Activated T-cell treated with anti-CD3 and anti-CD28 coated beads, Interleukin-2, amount 50 U/mL, for 24 hours (primary cell): Measurements from ENCODE around the gene PFKFB2.
A peak's percentile ranks its signal among the peaks of the same experiment; 100 is the strongest.
"Not testable (repeated sequence)": the region's sequence is repeated elsewhere in the genome, so short reads cannot be mapped to it uniquely, and the experiment has no call there.

ENCODE experiments used
- DNase-seq: peaks from one replicate; pipeline ENCODE4 v3.0.0-alpha.2; 2020
- H3K27ac Mint-ChIP-seq: 2 replicates; pipeline ENCODE4 v1.8.0; 2020; ENCODE audit warnings: mild to moderate bottlenecking, mixed read lengths
- H3K27me3 Mint-ChIP-seq: 2 replicates; pipeline ENCODE4 v1.8.0; 2020; ENCODE audit warnings: mixed read lengths
- H3K36me3 Mint-ChIP-seq: 2 replicates; pipeline ENCODE4 v1.8.0; 2020; ENCODE audit warnings: low read depth, mixed read lengths
- H3K4me1 Mint-ChIP-seq: 2 replicates; pipeline ENCODE4 v1.8.0; 2020; ENCODE audit warnings: low read depth, mixed read lengths
- H3K4me3 Mint-ChIP-seq: 2 replicates; pipeline ENCODE4 v1.8.0; 2020; ENCODE audit warnings: mild to moderate bottlenecking, moderate library complexity, mixed read lengths
- H3K9me3 Mint-ChIP-seq: 2 replicates; pipeline ENCODE4 v1.8.0; 2020; ENCODE audit warnings: mixed read lengths

Gene PFKFB2

GRCh38 chr1:207041397-207041796 is 11.7 kb upstream of the PFKFB2 start:
- not testable (repeated sequence) for H3K4me3 Mint-ChIP-seq, H3K27ac Mint-ChIP-seq, DNase-seq, H3K9me3 Mint-ChIP-seq, H3K27me3 Mint-ChIP-seq
- Mint-ChIP-seq H3K4me1 (peaks cover 25% of the 10 kb centered on the region), H3K36me3 (peaks cover 38% of the 10 kb centered on the region)

GRCh38 chr1:207045453-207045852 is 7.6 kb upstream of the PFKFB2 start:
- no peaks in the 10 kb centered on the region for H3K27me3 Mint-ChIP-seq
- no peak overlapping the region for H3K27ac Mint-ChIP-seq
- DNase-seq = no peak
- H3K36me3 Mint-ChIP-seq = peaks cover 79% of the 10 kb centered on the region
- H3K4me1 Mint-ChIP-seq = peaks cover 58% of the 10 kb centered on the region
- no peaks in the 10 kb centered on the region for H3K9me3 Mint-ChIP-seq
- no peak overlapping the region for H3K4me3 Mint-ChIP-seq

GRCh38 chr1:207047505-207047904 is 5.6 kb upstream of the PFKFB2 start:
- H3K27me3 Mint-ChIP-seq = no peaks in the 10 kb centered on the region
- peak overlapping the region; percentile 15 for H3K4me3 Mint-ChIP-seq
- no peak for DNase-seq
- no peak overlapping the region for H3K27ac Mint-ChIP-seq
- peaks cover 81% of the 10 kb centered on the region for H3K36me3 Mint-ChIP-seq
- H3K9me3 Mint-ChIP-seq = no peaks in the 10 kb centered on the region
- peaks cover 72% of the 10 kb centered on the region for H3K4me1 Mint-ChIP-seq

GRCh38 chr1:207048041-207048440 is 5.0 kb upstream of the PFKFB2 start:
- no peaks in the 10 kb centered on the region for H3K27me3 Mint-ChIP-seq
- H3K36me3 Mint-ChIP-seq = peaks cover 80% of the 10 kb centered on the region
- DNase-seq = no peak
- H3K9me3 Mint-ChIP-seq = no peaks in the 10 kb centered on the region
- peak overlapping the region; percentile 25 for H3K4me3 Mint-ChIP-seq
- no peak overlapping the region for H3K27ac Mint-ChIP-seq
- H3K4me1 Mint-ChIP-seq = peaks cover 77% of the 10 kb centered on the region

GRCh38 chr1:207049054-207049453 is 4.0 kb upstream of the PFKFB2 start:
- H3K27me3 Mint-ChIP-seq = no peaks in the 10 kb centered on the region
- H3K4me3 Mint-ChIP-seq = peak overlapping the region; percentile 99
- peaks cover 73% of the 10 kb centered on the region for H3K36me3 Mint-ChIP-seq
- no peak for DNase-seq
- no peaks in the 10 kb centered on the region for H3K9me3 Mint-ChIP-seq
- H3K27ac Mint-ChIP-seq = peak overlapping the region; percentile 15
- H3K4me1 Mint-ChIP-seq = peaks cover 80% of the 10 kb centered on the region

GRCh38 chr1:207049514-207049913 is 3.6 kb upstream of the PFKFB2 start:
- H3K4me1 Mint-ChIP-seq = peaks cover 80% of the 10 kb centered on the region
- DNase-seq = no peak
- peak overlapping the region; percentile 98 for H3K27ac Mint-ChIP-seq
- H3K36me3 Mint-ChIP-seq = peaks cover 69% of the 10 kb centered on the region
- no peaks in the 10 kb centered on the region for H3K9me3 Mint-ChIP-seq
- no peaks in the 10 kb centered on the region for H3K27me3 Mint-ChIP-seq
- H3K4me3 Mint-ChIP-seq = peak overlapping the region; percentile 99

- no peak for DNase-seq
- H3K27ac Mint-ChIP-seq = peak overlapping the region; percentile 98
- no peaks in the 10 kb centered on the region for H3K9me3 Mint-ChIP-seq
- peak overlapping the region; percentile 99 for H3K4me3 Mint-ChIP-seq
- no peaks in the 10 kb centered on the region for H3K27me3 Mint-ChIP-seq
- peaks cover 76% of the 10 kb centered on the region for H3K4me1 Mint-ChIP-seq
- H3K36me3 Mint-ChIP-seq = peaks cover 65% of the 10 kb centered on the region
Observed at GRCh38 chr1:207049974-207050391, 3.1 kb upstream of the PFKFB2 start.

GRCh38 chr1:207050480-207051190 is 2.4 kb upstream of the PFKFB2 start:
- peak overlapping the region; percentile 99 for H3K4me3 Mint-ChIP-seq
- peak; percentile 91 for DNase-seq
- H3K36me3 Mint-ChIP-seq = peaks cover 58% of the 10 kb centered on the region
- H3K27ac Mint-ChIP-seq = peak overlapping the region; percentile 98
- no peaks in the 10 kb centered on the region for H3K9me3 Mint-ChIP-seq
- H3K27me3 Mint-ChIP-seq = no peaks in the 10 kb centered on the region
- peaks cover 70% of the 10 kb centered on the region for H3K4me1 Mint-ChIP-seq

GRCh38 chr1:207051191-207051943 is 1.7 kb upstream of the PFKFB2 start, which contains the start of gene YOD1:
YOD1 (minus strand) TSS chr1:207051208; CDS start chr1:207051030, 178 bp downstream.
- Mint-ChIP-seq H3K9me3 (no peaks in the 10 kb centered on the region), H3K4me1 (peaks cover 62% of the 10 kb centered on the region), H3K27me3 (no peaks in the 10 kb centered on the region), H3K27ac (peak within 1 kb of the TSS; percentile 98), H3K36me3 (peaks cover 51% of the 10 kb centered on the region), H3K4me3 (peak within 1 kb of the TSS; percentile 99)
- DNase-seq = no peak

- Mint-ChIP-seq H3K27me3 (no peaks in the 10 kb centered on the region), H3K27ac (no peak overlapping the region), H3K4me3 (no peak overlapping the region)
Observed at GRCh38 chr1:207054491-207054890, 1.4 kb downstream of the PFKFB2 start.

GRCh38 chr1:207055386-207056001 is 2.4 kb downstream of the PFKFB2 start:
- no peak for DNase-seq
- Mint-ChIP-seq H3K4me3 (no peak overlapping the region), H3K27me3 (no peaks in the 10 kb centered on the region), H3K27ac (no peak overlapping the region), H3K4me1 (peaks cover 29% of the 10 kb centered on the region), H3K9me3 (no peaks in the 10 kb centered on the region), H3K36me3 (peaks cover 10% of the 10 kb centered on the region)

More at GRCh38 chr1:207054491-207054890, 1.4 kb downstream of the PFKFB2 start:
- Mint-ChIP-seq H3K36me3 (peaks cover 20% of the 10 kb centered on the region), H3K9me3 (no peaks in the 10 kb centered on the region), H3K4me1 (peaks cover 34% of the 10 kb centered on the region)
- DNase-seq = no peak

GRCh38 chr1:207056673-207057072 is 3.6 kb downstream of the PFKFB2 start:
- Mint-ChIP-seq H3K4me3 (no peak overlapping the region), H3K27ac (no peak overlapping the region), H3K4me1 (peaks cover 21% of the 10 kb centered on the region), H3K27me3 (no peaks in the 10 kb centered on the region), H3K36me3 (peaks cover 7% of the 10 kb centered on the region), H3K9me3 (no peaks in the 10 kb centered on the region)
- no peak for DNase-seq

- peaks cover 5% of the 10 kb centered on the region for H3K4me1 Mint-ChIP-seq
- H3K4me3 Mint-ChIP-seq = no peak overlapping the region
- H3K36me3 Mint-ChIP-seq = peaks cover 11% of the 10 kb centered on the region
- DNase-seq = no peak
- H3K9me3 Mint-ChIP-seq = no peaks in the 10 kb centered on the region
- no peak overlapping the region for H3K27ac Mint-ChIP-seq
- H3K27me3 Mint-ChIP-seq = no peaks in the 10 kb centered on the region
Observed at GRCh38 chr1:207058252-207058651, 5.2 kb downstream of the PFKFB2 start.

GRCh38 chr1:207058878-207059867 is 6.1 kb downstream of the PFKFB2 start:
- no peak for DNase-seq
- Mint-ChIP-seq H3K27me3 (no peaks in the 10 kb centered on the region), H3K27ac (no peak overlapping the region), H3K36me3 (peaks cover 16% of the 10 kb centered on the region), H3K4me1 (no peaks in the 10 kb centered on the region), H3K4me3 (no peak overlapping the region), H3K9me3 (no peaks in the 10 kb centered on the region)
